Liver (tissue), 9 donors: ENCODE results near the gene NT5C2. TPM values are rescaled to one million over a fixed set of nuclear protein-coding genes. Genes with fewer than 3 reads are reported as not detected.
A peak's percentile ranks its signal among the peaks of the same experiment; 100 is the strongest.

Source experiments
- DNase-seq: peaks from one replicate; pipeline ENCODE4 v3.0.0-alpha.2; 2017; ENCODE audit warnings: low spot score
- H3K27ac ChIP-seq, 2 donors: one replicate each; pipeline ENCODE4 v1.7.0; 2013; ENCODE audit warnings: inconsistent platforms in 2 of 2, low read length in 2 of 2, control low read depth in 1 of 2, low read depth in 1 of 2, mild to moderate bottlenecking in 1 of 2
- H3K27me3 ChIP-seq, 4 donors: one replicate each; pipeline versions ENCODE4 v1.6.1 to v1.7.0; 2013; ENCODE audit warnings: low read length in 3 of 4, inconsistent platforms in 1 of 4, mild to moderate bottlenecking in 1 of 4, moderate library complexity in 1 of 4; ENCODE audit not compliant: control insufficient read depth in 4 of 4, insufficient read depth in 4 of 4
- H3K36me3 ChIP-seq, 4 donors: one replicate each; pipeline versions ENCODE4 v1.6.1 to v1.7.0; 2013; ENCODE audit warnings: low read length in 3 of 4, mild to moderate bottlenecking in 3 of 4, low read depth in 1 of 4, moderate library complexity in 1 of 4; ENCODE audit not compliant: control insufficient read depth in 4 of 4, insufficient read depth in 3 of 4
- H3K4me1 ChIP-seq, 4 donors: one replicate each; pipeline versions ENCODE4 v1.6.1 to v1.7.0; 2013; ENCODE audit warnings: low read length in 3 of 4, mild to moderate bottlenecking in 3 of 4, moderate library complexity in 1 of 4; ENCODE audit not compliant: control insufficient read depth in 4 of 4, insufficient read depth in 4 of 4
- H3K4me3 ChIP-seq, 3 donors: one replicate each; pipeline versions ENCODE4 v1.6.1 to v1.7.0; 2013; ENCODE audit warnings: low read length in 3 of 3, control low read depth in 1 of 3, low read depth in 1 of 3, mild to moderate bottlenecking in 1 of 3
- H3K9ac ChIP-seq, 2 donors: one replicate each; pipeline ENCODE4 v1.7.0; 2013; ENCODE audit warnings: low read length in 2 of 2, mild to moderate bottlenecking in 2 of 2, moderate library complexity in 2 of 2, control low read depth in 1 of 2, low read depth in 1 of 2
- H3K9me3 ChIP-seq, 4 donors: one replicate each; pipeline versions ENCODE4 v1.6.1 to v1.7.0; 2013; ENCODE audit warnings: low read length in 3 of 4; ENCODE audit not compliant: control insufficient read depth in 4 of 4
- EGR1 ChIP-seq, 2 donors: IDR thresholded peaks; 2 replicates each; pipeline ENCODE4 v1.6.1; 2016 to 2018; ENCODE audit warnings: antibody characterized with exemption in 2 of 2, low read depth in 2 of 2
- FOXA1 ChIP-seq: IDR thresholded peaks from 2 replicates; pipeline ENCODE4 v1.6.1; 2016; ENCODE audit warnings: antibody characterized with exemption
- FOXA2 ChIP-seq: IDR thresholded peaks from 2 replicates; pipeline ENCODE4 v1.6.1; 2016; ENCODE audit warnings: antibody characterized with exemption
- GABPA ChIP-seq, 2 donors: IDR thresholded peaks in 1 of 2; conservative IDR thresholded peaks in 1 of 2; 2 replicates each; pipeline ENCODE4 v1.6.1; 2016; ENCODE audit warnings: antibody characterized with exemption in 2 of 2, mild to moderate bottlenecking in 1 of 2, moderate library complexity in 1 of 2
- HNF4A ChIP-seq, 2 donors: conservative IDR thresholded peaks; 2 replicates each; pipeline ENCODE4 v1.6.1; 2016; ENCODE audit warnings: antibody characterized with exemption in 2 of 2, mild to moderate bottlenecking in 2 of 2
- HNF4G ChIP-seq: IDR thresholded peaks from 2 replicates; pipeline ENCODE4 v1.6.1; 2016; ENCODE audit warnings: antibody characterized with exemption
- JUND ChIP-seq, 2 donors: IDR thresholded peaks; 2 replicates each; pipeline ENCODE4 v1.6.1; 2016; ENCODE audit warnings: antibody characterized with exemption in 2 of 2
- RAD21 ChIP-seq, 2 donors: IDR thresholded peaks; 2 replicates each; pipeline ENCODE4 v1.6.1; 2016; ENCODE audit warnings: antibody characterized with exemption in 2 of 2, mild to moderate bottlenecking in 2 of 2
- SP1 ChIP-seq: IDR thresholded peaks from 2 replicates; pipeline ENCODE4 v1.6.1; 2018; ENCODE audit warnings: antibody characterized with exemption, mild to moderate bottlenecking
- TAF1 ChIP-seq: conservative IDR thresholded peaks from 2 replicates; pipeline ENCODE4 v1.6.1; 2016; ENCODE audit warnings: antibody characterized with exemption, mild to moderate bottlenecking
- YY1 ChIP-seq: IDR thresholded peaks from 2 replicates; pipeline ENCODE4 v1.6.1; 2016; ENCODE audit warnings: antibody characterized with exemption, mild to moderate bottlenecking
- WGBS: extraction: QIAGEN DNeasy Blood & Tissue Kit; methylation state at CpG from one replicate; pipeline ENCODE4 v1.1.7; 2013; 5-methylcytosine and 5-hydroxymethylcytosine counted together
- polyA plus RNA-seq, 2 donors: library from polyadenylated mRNA; stranded (reverse) in 1 of 2; unstranded in 1 of 2; fragments of 200-250 nt in 1 of 2; fragments of >200 nt in 1 of 2; fragmentation: Nextera tagmentation in 1 of 2; extraction: Ambion mirVana in 1 of 2; gene quantifications; one replicate each; pipeline versions ENCODE4 v1.2.1 to v1.2.3, GENCODE V29; 2013 to 2015
- total RNA-seq, 2 donors: library from RNA; depleted of rRNA; stranded (reverse); fragments of >200 nt; gene quantifications; one replicate each; pipeline ENCODE4 v1.2.3, GENCODE V29; 2014
- TF ChIP-seq, protein P1 (sequence below): fragments of 150-350 bp; IDR thresholded peaks from 2 replicates; pipeline ENCODE4 v1.5.1; 2017; ENCODE audit warnings: improper control_type of control experiment, low read depth, low read length; ENCODE audit not compliant: missing input control
- TF ChIP-seq, protein P2 (sequence below): IDR thresholded peaks from 2 replicates; pipeline ENCODE4 v1.6.1; 2016; ENCODE audit warnings: antibody characterized with exemption
- TF ChIP-seq, protein P3 (sequence below): IDR thresholded peaks from 2 replicates; pipeline ENCODE4 v1.6.1; 2016; ENCODE audit warnings: antibody characterized with exemption, mild to moderate bottlenecking
- TF ChIP-seq, protein P4 (sequence below): IDR thresholded peaks from 2 replicates; pipeline ENCODE4 v1.6.1; 2016; ENCODE audit warnings: antibody characterized with exemption
- TF ChIP-seq, protein P5 (sequence below): IDR thresholded peaks from 2 replicates; pipeline ENCODE4 v1.6.1; 2016; ENCODE audit warnings: antibody characterized with exemption
- donor health status: healthy.
- donor health status: healthy.
- donor health status: healthy.
- donor health status: healthy.
- donor health status: healthy.

Gene NT5C2
- total and polyA plus RNA-seq, 4 donors = 14.4 to 65.3 (median 33.0) TPM

DNA sequence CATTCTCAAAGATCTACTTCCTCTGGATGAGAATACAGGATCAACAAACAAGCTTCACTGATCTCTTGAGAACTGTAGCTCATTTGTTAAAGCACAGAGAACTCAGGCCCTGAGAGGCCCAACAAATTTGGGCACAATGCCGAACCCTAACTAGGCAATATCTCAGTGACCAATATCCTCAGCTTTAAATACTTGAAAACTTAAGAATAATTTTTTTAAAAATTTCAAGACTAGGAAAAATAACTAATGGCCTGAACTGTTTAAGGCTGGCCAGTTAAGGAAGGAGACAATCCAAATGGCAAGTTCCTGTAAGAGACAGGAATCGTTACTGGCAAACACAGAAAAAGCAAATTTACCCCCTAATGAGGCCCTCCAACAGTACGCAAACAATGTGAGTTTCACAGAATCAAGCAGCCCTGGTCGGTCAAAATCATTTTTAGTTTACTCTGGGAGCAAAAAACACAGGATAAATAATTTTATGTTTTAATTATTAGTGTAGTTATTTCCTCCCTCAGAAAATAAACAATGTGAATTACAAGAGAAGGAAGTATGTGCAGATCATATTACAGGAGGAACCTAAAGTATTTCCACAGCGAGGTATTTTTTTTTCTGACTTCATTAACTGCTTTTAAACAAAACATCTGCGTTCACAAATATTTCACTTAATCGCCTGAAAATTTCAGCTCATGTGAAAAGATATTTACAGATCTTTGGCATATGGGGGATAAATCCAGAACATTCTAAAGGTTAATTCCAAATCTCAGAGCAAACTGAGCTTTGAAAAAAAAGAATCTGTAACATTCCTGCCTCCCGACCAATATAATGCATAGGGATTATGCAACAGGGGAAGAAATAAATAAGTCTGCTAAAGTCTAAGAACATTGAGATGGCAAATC, 39.5 kb downstream of the NT5C2 start:
- peak overlapping the region; percentile 23 to 65 for H3K27ac ChIP-seq
- no peak for DNase-seq
- no peak overlapping the region for H3K4me3 ChIP-seq
- TF ChIP-seq TAF1 = peak; percentile 29
- TF ChIP-seq, protein P1, sequence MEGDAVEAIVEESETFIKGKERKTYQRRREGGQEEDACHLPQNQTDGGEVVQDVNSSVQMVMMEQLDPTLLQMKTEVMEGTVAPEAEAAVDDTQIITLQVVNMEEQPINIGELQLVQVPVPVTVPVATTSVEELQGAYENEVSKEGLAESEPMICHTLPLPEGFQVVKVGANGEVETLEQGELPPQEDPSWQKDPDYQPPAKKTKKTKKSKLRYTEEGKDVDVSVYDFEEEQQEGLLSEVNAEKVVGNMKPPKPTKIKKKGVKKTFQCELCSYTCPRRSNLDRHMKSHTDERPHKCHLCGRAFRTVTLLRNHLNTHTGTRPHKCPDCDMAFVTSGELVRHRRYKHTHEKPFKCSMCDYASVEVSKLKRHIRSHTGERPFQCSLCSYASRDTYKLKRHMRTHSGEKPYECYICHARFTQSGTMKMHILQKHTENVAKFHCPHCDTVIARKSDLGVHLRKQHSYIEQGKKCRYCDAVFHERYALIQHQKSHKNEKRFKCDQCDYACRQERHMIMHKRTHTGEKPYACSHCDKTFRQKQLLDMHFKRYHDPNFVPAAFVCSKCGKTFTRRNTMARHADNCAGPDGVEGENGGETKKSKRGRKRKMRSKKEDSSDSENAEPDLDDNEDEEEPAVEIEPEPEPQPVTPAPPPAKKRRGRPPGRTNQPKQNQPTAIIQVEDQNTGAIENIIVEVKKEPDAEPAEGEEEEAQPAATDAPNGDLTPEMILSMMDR = no peak
- WGBS = 29% methylated on average over 8 of the region's 8 CpGs
- peaks cover 0 to 27% (median 8%) of the 10 kb centered on the region in 4 donors for H3K4me1 ChIP-seq
- peaks cover 0 to 6% (median under 1%) of the 10 kb centered on the region in 4 donors for H3K36me3 ChIP-seq
- no peaks in the 10 kb centered on the region for H3K27me3 ChIP-seq
- no peaks in the 10 kb centered on the region for H3K9me3 ChIP-seq
- peak overlapping the region; percentile 21 to 81 for H3K9ac ChIP-seq

DNA sequence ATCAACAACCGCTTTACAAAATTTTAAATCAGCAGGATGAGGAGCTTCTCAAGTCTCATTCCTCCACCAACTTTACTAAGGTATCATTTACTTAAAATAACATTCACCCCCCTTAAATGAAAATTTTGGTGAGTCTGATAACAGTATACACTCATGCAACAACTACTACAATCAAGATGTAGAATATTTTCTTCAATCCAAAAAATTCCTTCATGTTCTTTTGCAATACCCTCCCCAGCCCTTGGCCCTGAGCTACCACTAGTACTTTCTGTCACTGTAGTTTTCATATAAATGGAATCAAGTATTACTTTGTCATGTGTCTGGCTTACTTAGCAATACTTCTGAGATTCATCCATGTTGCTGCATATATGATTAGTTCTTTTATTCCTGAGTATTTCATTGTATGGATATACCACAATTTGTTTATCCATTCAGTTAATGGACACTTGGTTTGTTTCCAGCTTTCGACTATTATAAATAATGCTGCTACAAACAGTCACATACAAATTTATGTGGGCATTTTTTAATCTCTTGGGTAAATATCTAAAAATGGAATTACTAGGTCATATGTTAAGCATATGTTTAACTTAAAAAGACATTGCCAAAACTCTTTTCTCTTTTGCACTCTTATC, 43.0 kb downstream of the NT5C2 start:
- H3K4me1 ChIP-seq = peaks cover 0 to 39% (median 18%) of the 10 kb centered on the region in 4 donors
- 97% methylated on average over 2 of the region's 2 CpGs for WGBS
- TF ChIP-seq EGR1 (IDR thresholded peaks at IDR 0.05; ENCODE audit: low read depth in 2 of 2) (no peak), FOXA1 (no peak), YY1 (no peak), SP1 (no peak), FOXA2 (no peak), JUND (IDR thresholded peaks at IDR 0.05) (no peak), HNF4A (conservative IDR thresholded peaks at IDR 0.05) (no peak), HNF4G (no peak), RAD21 (IDR thresholded peaks at IDR 0.05) (no peak), TAF1 (no peak), GABPA (IDR thresholded peaks at IDR 0.05 in 1 of 2, conservative IDR thresholded peaks at IDR 0.05 in 1 of 2) (no peak)
- TF ChIP-seq, protein P2, sequence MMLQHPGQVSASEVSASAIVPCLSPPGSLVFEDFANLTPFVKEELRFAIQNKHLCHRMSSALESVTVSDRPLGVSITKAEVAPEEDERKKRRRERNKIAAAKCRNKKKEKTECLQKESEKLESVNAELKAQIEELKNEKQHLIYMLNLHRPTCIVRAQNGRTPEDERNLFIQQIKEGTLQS = no peak
- TF ChIP-seq, protein P3, sequence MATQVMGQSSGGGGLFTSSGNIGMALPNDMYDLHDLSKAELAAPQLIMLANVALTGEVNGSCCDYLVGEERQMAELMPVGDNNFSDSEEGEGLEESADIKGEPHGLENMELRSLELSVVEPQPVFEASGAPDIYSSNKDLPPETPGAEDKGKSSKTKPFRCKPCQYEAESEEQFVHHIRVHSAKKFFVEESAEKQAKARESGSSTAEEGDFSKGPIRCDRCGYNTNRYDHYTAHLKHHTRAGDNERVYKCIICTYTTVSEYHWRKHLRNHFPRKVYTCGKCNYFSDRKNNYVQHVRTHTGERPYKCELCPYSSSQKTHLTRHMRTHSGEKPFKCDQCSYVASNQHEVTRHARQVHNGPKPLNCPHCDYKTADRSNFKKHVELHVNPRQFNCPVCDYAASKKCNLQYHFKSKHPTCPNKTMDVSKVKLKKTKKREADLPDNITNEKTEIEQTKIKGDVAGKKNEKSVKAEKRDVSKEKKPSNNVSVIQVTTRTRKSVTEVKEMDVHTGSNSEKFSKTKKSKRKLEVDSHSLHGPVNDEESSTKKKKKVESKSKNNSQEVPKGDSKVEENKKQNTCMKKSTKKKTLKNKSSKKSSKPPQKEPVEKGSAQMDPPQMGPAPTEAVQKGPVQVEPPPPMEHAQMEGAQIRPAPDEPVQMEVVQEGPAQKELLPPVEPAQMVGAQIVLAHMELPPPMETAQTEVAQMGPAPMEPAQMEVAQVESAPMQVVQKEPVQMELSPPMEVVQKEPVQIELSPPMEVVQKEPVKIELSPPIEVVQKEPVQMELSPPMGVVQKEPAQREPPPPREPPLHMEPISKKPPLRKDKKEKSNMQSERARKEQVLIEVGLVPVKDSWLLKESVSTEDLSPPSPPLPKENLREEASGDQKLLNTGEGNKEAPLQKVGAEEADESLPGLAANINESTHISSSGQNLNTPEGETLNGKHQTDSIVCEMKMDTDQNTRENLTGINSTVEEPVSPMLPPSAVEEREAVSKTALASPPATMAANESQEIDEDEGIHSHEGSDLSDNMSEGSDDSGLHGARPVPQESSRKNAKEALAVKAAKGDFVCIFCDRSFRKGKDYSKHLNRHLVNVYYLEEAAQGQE = no peak
- TF ChIP-seq, protein P4, sequence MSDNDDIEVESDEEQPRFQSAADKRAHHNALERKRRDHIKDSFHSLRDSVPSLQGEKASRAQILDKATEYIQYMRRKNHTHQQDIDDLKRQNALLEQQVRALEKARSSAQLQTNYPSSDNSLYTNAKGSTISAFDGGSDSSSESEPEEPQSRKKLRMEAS = no peak
- TF ChIP-seq, protein P5, sequence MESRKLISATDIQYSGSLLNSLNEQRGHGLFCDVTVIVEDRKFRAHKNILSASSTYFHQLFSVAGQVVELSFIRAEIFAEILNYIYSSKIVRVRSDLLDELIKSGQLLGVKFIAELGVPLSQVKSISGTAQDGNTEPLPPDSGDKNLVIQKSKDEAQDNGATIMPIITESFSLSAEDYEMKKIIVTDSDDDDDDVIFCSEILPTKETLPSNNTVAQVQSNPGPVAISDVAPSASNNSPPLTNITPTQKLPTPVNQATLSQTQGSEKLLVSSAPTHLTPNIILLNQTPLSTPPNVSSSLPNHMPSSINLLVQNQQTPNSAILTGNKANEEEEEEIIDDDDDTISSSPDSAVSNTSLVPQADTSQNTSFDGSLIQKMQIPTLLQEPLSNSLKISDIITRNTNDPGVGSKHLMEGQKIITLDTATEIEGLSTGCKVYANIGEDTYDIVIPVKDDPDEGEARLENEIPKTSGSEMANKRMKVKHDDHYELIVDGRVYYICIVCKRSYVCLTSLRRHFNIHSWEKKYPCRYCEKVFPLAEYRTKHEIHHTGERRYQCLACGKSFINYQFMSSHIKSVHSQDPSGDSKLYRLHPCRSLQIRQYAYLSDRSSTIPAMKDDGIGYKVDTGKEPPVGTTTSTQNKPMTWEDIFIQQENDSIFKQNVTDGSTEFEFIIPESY = no peak

More for the DNA sequence above, 43.0 kb downstream of the NT5C2 start:
- no peaks in the 10 kb centered on the region for H3K9me3 ChIP-seq
- H3K9ac ChIP-seq = no peak overlapping the region
- H3K27ac ChIP-seq = no peak overlapping the region
- H3K27me3 ChIP-seq = no peaks in the 10 kb centered on the region
- H3K4me3 ChIP-seq = no peak overlapping the region
- DNase-seq = no peak
- peaks cover 0 to 2% (median under 1%) of the 10 kb centered on the region in 4 donors for H3K36me3 ChIP-seq
